ENCODE measurements around the gene EFCAB13.

The EFCAB13 gene

DNA sequence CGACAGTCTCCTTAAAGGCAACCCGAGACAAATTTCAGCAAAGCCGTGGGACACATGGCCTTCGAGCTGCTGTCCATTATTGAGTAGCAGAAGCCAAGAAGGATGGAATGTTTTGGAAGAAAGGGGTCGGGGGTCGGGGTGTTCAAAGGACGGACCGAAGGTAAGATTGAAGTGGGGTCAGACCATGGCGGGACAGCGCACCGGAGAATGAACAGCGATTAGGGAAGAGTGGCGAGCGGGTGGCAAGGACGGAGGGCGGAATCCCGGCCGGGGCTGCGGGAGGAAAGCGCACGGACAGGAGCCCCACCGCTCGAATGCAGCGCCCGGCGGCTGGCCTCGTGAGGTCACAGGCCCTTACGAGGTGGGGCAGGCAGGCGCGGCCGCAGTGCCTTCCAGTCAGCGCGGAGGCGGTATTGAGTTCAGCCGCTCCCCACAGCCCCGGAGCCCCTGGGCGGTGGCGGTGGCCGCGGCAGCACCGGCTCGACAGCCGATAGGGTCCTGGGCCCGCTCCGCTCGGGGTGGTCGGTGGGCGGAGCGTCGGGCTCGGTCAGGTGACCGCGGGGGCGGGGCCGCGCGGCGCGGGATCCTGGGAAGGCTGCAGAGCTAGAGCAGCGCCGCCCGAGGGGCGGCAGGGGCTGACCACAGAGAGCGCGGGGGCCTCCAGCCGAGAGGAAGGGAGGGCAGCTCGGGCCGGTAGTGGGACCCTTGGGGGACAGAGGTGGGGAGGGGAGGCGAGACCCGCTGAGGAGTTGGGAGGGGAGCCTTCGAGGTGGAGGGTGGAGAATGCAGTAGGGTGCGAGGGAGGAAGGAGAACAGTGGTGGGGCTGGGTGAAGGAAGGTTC lies at the start of gene EFCAB13:
EFCAB13 (plus strand) TSS at position 574 of the 842 bp plus-strand sequence. CDS start 4,399 bp downstream, outside the sequence.
- peak in 1 of 2 experiments; percentile 15 for DNase-seq

DNA sequence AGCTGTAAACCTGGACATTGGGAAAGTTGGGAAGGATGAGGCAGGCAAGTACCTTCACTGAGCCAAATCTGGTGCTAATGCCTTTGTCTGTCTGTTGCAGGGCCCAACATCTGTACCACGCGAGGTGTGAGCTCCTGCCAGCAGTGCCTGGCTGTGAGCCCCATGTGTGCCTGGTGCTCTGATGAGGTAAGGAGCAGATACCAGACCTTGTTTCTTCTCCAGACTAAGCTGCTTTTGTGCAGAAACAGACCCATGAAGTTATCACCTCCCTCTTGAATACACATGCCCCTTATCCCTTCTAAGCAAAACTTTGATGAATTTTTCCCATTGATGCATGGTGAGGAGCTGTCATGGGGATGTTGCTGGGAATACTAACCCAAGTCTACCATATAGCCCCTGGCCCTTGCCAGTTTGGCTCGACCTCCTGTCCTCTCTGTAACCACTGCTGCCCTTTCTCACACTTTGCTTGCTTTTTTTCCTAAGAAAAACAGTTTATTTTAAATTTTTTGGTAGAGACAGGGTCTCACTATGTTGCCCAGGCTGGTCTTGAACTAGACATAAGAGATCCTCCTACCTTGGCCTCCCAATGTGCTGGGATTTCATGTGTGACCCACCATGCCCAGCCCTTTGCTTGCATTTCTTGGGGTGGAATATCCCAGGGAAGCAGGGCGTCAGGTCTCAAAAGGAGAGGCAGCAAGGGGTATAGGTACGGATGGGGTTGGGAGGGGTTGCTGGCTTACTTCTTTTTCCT lies 49.3 kb upstream of the EFCAB13 start:
- DNase-seq = no peak

DNA sequence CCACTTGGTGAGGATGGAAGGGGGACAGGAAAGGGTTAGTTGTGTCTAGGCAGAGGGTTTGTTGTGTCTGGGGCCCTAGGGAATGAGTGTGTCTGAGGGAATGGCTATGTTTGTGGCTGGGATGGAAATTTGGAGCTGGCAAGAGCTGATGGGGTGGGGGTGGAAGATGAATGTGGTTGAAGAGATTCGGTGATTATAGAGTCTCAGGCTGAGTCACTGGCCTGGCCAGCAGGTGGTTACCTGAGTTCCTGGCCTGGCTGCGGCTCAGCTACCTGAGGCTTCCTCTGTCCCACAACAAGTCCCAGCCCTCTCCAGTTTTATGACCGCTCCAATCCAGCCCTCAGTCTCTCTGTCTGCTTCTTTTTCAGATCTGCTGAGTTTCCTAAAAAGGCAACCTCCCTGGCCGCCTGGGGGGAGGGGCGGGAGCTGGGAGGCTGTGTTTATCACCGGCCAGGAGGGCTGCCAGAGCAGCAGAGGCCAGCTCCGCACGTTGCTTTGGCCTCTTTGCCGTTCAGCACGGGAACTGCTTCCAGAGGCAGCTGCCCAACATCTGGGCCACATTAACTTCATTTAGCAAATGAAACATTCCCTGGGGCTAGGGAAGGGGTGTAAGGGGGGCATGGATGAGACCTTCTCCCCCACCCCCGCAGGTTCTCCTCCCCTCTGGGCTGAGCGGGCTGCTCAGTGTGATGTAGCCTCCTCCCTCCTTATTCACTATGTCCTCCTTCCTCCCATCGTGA lies 48.3 kb upstream of the EFCAB13 start:
- DNase-seq = no peak

DNA sequence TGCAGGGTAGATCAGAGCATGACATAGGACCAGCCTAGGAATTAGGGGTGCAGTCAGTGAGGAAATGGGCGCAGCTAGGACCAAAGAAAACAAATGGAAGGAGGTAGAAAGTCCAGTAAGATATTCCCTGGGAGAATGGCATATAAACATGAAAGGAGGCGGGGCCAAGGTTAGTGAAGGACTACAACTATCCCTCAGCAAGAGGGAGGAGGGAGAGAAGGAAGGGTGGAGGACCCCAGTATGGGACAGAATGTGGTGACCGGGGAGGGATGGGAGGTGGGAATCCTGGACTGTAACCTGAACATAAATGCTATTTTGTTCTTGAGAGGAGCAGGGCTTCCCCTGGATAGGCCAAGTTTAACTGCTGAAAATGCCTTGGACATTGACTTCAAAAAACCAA lies 47.3 kb upstream of the EFCAB13 start:
- DNase-seq = no peak

GRCh38 chr17:47276868-47277267 lies 46.9 kb upstream of the EFCAB13 start:
- no peak for DNase-seq

DNA sequence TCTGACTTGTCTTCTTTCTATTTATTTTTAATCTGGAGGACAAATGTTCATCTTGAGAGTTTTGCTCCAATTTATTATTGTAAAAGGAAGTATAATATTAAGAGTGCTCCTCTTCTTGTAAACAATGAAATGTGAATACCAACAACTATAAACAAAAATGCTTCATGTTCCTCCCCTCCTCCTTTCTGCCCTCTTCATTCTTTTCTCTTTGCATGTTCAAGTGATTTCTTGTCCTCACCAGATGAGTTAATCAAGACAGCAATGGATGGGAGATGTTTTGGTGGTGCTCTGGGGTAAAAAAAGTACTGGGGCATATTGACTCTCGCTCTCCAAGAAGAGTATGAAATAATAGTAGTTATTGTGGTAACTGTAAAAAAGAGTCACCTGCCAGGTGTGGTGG lies 45.8 kb upstream of the EFCAB13 start:
- DNase-seq = no peak

DNA sequence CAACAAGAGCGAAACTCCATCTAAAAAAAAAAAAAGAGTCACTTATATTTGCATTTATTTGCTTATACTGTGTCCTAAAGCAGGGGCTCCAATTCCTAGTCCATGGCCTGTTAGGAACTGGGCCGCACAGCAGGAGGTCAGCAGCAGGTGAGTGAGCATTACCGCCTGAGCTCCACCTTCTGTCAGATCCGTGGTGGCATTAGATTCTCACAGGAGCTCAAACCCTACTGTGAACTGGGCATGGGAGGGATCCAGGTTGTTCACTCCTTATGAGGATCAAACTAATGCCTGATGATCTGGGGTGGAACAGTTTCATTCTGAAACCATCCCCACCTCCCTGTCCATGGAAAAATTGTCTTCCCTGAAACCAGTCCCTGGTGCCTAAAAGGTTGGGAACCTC lies 45.2 kb upstream of the EFCAB13 start:
- no peak for DNase-seq

GRCh38 chr17:47279062-47279801 lies 44.5 kb upstream of the EFCAB13 start:
- DNase-seq = no peak

GRCh38 chr17:47280072-47280811 lies 43.5 kb upstream of the EFCAB13 start:
- DNase-seq = no peak

DNA sequence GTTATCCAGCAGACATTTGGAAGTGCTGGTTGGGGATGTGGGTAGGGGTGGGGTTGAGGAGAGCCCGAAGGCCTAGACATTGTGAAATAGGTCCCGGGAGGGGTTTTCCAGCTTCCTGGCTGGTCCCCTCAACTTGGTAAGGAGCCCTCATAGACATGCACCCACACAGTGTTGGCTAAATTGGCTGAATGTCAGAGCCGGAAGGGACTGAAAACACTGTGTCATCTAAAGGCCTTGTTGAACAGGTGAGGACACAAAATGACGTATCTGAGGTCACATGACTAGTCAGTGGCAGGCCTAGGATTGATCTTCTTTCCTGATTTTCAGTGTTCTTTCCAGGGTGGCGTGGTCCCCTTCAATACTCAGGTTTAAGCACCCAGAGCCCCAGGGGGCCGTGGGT lies 42.5 kb upstream of the EFCAB13 start:
- DNase-seq = no peak

- no peak for DNase-seq
Observed at GRCh38 chr17:47285003-47285402, 38.8 kb upstream of the EFCAB13 start.

GRCh38 chr17:47286198-47286914 lies 37.4 kb upstream of the EFCAB13 start:
- no peak for DNase-seq

DNA sequence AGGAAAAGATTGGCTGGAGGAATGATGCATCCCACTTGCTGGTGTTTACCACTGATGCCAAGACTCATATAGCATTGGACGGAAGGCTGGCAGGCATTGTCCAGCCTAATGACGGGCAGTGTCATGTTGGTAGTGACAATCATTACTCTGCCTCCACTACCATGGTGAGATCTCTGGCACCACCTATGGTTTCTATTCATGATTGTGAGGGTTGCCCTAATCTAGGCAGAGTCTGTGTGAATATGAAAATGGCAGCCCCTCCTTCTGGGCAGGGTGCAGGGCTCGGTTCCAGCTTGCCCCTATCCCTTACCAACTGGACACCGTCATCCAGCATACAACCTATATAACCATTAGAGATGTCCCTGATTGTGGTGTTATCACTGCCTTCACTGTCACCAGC lies 36.7 kb upstream of the EFCAB13 start:
- DNase-seq = no peak

GRCh38 chr17:47287639-47288038 lies 36.1 kb upstream of the EFCAB13 start:
- no peak for DNase-seq

DNA sequence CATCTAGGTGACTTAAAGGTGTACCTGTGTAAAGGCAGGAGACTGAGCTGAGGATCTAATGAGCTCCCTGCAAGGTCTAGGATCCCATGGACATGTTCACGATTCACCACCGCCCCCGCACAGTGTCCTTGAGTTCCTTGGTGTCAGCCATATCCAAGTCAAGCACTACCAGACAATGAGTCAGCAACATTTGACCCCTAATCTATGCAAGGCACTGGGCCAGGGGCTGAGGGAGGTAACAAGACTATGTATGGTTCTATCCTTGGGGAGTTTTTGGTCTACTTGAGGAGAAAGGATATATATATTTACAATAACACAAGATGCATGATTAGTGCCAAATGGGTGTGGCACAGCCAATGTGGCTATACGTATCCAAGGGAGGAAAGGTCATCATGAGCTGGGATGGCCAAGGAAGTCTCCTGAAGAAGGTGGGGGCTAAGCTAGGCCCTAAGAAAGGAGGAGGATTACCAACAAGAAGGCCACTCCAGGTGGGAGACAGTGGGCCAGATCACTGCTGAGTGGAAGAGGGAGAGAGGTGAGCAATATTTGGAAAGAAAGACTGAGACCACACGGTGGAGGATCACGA lies 35.1 kb upstream of the EFCAB13 start:
- DNase-seq = no peak

- DNase-seq = no peak
Observed at GRCh38 chr17:47289302-47289701, 34.5 kb upstream of the EFCAB13 start.

DNA sequence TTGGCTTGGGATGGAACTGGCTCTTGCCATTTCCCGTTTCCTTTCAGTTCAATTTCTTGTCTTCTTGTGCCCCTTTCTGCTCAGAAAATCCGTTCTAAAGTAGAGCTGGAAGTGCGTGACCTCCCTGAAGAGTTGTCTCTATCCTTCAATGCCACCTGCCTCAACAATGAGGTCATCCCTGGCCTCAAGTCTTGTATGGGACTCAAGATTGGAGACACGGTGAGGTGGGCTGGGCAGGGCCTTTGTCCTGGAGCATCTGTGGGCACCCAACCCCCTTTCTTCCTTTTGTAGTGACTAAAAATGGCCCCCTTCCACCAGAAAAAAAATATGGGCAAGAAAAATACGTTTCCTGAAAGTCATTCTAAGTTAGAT lies 32.9 kb upstream of the EFCAB13 start:
- DNase-seq = no peak

DNA sequence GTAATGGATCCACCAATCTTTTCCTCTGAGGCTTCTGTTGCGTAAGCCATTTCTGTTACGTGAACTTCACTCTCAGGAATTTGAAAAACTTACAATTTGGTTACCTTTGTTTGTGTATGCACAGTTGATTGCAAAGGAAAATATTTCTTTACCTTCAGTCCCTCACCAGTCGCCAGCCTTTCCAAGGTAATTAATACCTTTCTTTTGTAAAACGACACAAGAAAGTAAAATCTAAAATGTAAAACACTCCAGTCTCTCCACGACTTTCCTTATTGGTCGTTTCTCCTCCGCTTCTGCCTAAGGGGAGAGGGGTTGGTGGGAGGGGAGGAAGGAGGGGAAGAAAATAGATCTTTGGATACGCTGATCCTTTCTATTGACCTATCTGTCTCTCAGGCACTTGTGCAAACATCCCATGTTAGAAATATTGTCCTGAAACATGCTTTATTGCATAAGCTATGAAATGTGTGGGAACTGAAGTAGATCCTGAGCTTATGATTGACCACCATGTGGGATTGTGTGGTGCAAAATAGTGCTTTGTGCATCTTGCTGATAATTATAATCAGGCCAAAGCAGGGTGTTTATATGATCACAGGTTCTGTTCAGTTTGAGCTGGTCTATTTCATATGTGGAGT lies 32.4 kb upstream of the EFCAB13 start:
- DNase-seq = no peak

DNA sequence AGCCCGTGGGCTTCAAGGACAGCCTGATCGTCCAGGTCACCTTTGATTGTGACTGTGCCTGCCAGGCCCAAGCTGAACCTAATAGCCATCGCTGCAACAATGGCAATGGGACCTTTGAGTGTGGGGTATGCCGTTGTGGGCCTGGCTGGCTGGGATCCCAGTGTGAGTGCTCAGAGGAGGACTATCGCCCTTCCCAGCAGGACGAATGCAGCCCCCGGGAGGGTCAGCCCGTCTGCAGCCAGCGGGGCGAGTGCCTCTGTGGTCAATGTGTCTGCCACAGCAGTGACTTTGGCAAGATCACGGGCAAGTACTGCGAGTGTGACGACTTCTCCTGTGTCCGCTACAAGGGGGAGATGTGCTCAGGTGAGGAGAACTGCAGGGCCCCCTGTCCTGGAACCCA lies 31.5 kb upstream of the EFCAB13 start:
- no peak for DNase-seq
